ENCODE results near the gene BMP7.
"Not testable (repeated sequence)": the region's sequence is repeated elsewhere in the genome, so short reads cannot be mapped to it uniquely, and the experiment has no call there.

The BMP7 gene

DNA sequence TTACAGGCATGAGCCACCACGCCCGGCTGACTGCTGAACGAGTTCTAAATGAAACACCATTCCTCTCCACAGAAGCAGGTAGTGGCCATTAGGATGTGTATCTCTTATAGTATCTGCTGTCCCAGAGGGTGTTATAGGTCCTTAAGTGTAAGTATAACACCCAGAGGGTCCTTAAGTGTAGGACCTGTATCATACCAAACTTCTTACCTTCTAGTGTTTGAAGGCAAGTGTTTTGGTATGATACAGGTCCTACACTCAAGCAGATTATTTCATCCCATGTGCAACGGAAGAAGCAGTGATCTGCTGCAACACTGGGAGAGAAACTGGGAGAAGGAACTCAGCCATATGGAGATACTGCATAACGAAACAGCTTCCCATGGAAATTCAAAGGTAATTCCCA lies 17.4 kb downstream of the BMP7 start:
- no peak for DNase-seq (ENCODE audit: low read depth)

DNA sequence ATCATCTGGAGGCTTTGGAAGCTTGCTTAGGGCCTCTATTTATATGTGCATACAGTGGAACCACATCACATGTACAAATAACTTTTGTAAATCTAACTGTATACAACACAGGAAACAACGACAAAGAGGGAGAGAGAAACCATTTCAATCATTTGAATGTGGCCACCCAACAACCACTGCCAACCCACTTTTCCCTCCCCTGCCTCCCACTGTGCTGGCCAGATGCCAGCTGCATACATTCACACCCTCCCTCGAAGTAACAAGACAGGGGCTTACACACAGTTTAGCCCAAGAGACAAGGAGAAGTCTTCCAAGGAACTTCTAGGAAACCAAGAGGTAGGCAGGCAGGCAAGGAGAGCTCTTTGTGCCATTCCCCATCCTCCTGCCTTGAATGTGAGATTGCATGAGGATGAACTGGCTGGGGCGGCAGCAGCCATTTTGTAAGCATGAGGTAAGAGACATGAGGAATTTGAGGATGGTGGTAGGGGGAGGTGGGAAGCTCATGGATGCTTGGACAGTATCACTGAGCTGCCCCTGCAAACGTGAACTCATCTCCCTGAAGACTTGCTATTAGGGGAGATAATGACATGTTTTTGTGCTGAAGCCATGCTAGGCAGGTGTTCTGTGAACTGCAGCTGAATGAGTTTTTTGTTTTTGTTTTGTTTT lies 18.2 kb downstream of the BMP7 start:
- no peak for DNase-seq (ENCODE audit: low read depth)

DNA sequence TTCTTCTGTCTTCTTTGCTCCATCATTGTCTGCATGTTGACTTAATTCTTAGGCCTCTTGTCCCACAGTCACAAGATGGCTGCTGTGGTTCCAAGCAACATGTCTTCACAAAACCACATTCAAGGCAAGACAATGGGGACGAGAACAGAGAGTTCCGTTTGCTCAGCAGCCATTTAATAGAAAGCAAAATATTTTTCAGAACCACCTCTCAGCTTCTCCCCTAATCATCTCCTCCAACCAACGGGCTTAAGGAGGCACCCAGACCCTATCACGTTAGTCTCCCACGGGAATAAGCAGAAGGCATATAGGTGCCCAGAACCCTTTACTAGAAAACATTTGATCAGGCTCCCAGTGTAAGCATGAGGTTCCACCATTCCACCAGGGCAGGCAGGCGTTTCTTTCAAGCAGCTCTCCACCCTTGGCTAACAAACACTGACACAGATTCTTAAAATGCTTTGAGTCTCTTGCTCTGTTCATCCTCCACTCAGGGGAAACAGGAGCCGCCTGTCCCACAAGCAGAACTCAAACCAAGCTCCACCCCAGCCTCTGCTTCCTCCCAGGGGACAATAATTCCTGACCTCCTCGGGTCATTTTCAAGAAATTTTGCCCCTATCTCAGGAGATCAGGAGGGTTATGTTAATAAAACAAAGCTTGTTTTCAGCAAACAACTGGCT lies 19.0 kb downstream of the BMP7 start:
- DNase-seq (ENCODE audit: low read depth): no peak

DNA sequence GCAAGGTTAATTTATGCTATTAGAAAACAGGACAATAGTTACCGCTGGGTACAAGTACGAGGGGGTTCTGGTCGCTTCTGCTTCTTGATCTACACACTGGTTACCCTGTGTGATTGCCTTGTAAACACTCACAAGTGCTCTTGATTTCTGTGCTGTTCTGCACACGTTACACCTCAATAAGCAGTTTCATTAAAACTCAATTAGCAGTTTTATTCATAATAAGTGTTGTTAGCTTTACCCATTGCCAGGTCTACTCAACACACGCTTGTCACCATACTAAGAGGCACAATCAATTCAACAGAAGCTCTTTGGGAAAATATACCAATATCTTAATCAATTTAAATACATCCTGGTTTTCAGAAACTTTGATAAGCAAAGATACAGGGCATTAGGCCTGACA lies 20.4 kb downstream of the BMP7 start:
- no peak for DNase-seq (ENCODE audit: low read depth)

DNA sequence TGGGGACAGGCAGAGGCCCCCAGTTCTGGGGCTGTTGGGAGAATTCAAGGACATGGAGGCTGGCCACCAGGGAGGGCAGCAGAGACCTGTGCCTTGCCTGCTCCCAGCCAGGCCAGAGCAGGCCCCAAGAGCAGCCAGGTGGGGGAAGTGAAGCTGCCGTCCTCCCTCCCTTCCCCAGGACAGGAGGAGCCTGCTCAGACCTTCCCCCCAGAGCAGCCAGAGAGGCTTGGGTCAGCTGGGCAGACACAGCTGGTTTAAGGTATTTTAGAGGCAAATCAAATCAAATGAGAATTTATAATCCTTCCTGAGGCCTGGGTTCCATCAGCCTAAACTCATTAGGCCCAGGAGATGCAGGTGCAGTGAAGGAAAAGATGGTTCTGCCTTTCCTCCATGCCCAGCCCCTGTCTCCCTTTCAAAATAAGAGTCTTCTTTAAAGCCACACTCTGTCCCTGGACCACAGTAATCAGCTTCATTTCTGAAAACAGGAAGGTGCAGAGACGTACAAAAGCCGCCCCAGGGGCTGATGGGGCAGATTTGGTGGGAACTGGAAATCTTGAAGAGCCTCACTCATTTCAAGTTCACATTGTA lies 21.7 kb downstream of the BMP7 start:
- no peak for DNase-seq (ENCODE audit: low read depth)

DNA sequence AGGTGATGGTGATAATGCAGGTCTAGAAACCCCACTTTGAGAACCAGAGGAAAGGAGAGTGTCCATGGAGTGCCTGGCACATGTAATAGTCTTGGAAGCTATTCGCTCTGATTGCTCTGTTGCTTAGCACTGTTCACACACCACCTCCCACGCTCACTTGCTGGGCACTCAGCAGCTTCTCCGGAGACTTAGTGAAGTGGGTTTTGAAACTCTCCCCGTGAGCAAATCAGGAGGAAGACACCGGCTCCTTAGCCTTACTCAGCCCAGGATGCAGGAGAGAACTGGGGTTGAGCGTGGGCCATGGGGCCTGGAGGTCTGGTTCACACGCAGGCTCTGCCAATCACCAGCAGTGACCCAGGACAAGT lies 22.2 kb downstream of the BMP7 start:
- no peak for DNase-seq (ENCODE audit: low read depth)

DNA sequence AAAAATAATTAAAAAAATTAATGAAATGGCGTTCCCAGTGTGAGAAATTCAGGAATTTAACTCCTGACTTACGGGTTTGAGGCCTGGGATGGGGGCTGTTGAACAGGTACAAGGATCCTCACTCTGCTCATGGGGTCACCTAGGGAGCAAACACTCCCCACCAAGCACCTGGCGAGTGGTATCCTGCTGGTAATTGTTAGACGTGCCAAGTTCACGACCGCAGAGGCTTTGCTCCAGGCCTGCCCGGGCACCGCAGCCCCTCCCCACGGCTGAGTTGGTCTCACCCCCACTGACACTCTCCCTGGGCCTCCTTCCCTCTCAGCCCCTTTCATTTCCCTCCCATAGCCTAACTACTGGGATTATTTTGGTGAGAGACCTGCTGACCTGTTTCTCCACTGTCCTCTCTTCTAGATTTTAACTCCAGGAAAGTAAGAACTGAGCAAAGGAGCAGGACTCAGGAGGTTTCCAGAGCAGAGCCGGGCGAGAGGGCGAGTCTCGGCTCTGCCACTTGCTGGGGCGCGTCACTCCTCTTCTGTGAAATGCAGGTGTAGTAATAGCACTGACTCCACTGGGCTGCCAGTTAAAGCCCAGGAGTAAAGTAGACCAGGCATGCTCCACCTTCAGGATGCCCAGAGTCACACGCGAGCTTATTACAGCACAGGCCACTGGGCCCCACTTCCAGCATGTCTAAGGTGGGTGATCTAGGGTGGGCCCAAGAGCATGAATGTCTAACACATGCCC lies 22.8 kb downstream of the BMP7 start:
- no peak for DNase-seq (ENCODE audit: low read depth)

DNA sequence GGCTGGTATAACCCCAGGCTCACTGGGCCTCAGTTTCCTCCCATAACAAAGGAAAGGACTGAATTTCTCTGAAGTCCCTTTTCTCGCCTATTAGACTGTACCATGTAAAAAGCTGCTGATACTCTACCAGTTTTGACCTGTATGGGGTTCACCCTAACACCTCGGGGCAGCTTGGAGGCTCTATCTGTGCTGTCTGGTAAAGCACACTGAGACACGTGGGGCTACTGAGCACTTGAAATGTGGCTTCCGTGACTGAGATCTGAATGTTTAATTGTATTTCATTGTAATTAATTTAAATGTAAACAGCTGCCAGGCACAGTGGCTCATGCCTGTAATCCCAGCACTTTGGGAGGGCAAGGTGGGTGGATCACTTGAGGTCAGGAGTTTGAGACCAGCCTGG lies 24.0 kb downstream of the BMP7 start:
- no peak for DNase-seq (ENCODE audit: low read depth)

DNA sequence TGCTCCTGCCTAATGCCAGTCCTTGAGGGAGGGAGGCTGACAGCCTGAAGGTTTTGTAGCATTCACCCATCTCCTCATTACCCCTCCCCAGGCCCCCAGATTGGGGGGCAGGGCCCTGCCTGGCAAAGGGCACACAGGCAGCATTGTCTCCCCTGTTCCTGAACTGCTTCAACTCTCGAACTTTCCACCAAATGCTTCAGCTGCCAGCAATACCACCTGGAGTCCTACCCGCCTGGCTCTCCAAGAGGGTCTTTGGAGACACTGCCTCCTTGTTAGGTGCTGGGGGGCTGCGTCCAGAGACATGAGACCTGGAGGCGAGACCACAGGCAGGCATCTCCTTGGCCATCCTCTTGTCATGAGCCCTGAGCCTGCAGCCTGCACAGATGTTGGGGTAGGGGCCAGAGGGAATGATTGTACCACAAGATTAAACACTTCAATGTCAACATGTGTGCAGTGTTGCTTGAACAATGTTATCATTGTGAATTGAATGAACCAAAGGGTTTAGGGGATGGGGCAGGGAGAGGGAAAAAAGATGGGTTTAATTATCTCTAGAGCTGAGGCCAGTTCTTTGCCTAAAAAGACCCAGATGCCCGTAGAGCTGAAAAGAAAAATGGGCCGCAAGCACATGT lies 25.0 kb downstream of the BMP7 start:
- DNase-seq (ENCODE audit: low read depth): no peak

DNA sequence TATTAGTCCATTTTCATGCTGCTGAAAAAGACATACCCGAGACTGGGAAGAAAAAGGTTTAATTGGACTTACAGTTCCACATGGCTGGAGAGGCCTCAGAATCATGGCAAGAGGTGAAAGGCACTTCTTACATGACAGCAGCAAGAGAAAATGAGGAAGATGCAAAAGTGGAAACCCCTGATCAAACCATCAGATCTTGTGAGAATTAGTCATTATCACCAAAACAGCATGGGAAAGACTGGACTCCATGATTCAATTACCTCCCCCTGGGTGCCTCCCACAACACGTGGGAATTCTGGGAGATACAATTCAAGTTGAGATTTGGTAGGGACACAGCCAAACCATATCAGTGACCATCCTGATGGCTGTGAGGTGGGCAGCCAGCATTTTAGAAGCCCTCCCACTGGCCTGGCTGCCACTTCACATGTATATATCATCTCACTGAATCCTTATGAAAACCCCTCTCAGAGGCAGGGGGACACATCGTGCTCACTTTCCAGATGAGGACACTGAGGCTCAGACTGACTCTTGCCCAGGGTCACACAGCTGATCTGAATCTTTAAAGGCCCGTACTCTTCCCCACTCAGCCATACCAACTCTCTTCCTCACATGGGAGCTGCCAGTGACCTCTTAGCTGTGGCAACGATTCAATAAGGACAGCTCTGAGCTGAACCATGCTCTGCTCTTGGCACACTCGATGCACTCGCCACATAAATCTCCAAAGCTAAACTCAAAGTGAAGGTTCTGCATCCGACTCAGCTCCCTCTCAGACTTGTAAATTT lies 25.7 kb downstream of the BMP7 start:
- no peak for DNase-seq (ENCODE audit: low read depth)

DNA sequence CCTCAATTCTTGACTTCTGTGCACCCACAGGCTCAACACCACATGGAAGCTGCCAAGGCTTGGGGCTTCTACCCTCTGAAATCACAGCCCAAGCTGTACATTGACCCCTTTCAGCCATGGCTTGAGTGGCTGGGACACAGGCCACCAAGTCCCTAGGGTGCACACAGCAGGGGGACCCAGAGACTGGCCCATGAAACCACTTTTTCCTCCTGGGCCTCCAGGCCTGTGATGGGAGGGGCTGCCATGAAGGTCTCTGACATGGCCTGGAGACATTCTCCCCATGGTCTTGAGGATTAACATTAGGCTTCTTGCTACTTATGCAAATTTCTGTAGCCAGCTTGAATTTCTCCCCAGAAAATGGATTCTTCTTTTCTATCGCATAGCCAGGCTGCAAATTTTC lies 26.7 kb downstream of the BMP7 start:
- DNase-seq (ENCODE audit: low read depth): not testable (repeated sequence)

DNA sequence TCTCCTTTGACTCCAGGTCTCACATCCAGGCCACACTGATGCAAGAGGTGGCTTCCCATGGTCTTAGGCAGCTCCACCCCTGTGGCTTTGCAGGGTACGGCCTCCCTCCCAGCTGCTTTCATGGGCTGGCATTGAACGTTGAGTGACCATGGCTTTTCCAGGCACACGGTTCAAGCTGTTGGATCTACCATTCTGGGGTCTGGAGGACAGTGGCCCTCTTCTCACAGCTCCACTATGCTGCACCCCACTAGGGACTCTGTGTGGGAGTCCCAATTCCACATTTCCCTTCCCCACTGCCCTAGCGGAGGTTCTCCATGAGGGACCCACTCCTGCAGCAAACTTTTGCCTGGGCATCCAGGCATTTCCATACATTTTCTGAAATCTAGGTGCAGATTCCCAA lies 27.1 kb downstream of the BMP7 start:
- not testable (repeated sequence) for DNase-seq (ENCODE audit: low read depth)

DNA sequence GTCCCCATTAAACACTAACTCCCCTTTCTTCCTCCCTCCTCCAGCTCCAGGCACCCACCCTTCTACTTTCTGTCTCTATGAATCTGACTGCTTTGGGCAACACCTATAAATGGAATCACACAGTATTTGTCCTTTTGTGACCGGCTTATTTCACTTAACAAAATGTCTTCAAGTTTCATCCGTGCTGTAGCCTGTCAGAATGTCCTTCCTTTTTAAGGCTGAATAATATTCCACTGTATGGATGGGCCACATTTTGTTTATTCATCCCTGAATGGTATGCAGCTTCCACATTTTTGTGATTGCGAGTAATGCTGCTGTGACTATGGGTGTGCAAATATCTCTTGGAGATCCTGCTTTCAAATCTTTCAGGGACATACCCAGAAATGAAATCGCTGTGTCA lies 28.4 kb downstream of the BMP7 start:
- no peak for DNase-seq (ENCODE audit: low read depth)

DNA sequence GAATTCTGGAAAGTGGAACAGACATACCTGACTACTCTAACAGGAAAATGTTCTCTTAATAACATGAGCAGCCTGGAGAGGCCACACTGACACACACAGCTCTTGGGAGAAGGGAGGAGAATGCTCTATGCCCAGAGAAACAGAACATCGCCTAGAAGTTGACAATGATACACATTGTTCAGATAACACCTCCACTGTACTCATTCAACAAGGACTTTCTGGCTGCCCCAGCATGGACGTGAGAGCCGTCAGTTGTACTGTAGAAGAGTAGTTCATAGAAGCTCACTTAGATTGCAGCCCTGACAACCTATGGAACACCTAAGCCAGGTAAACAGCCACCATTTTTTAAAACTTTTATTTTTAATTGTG lies 28.9 kb downstream of the BMP7 start:
- no peak for DNase-seq (ENCODE audit: low read depth)

DNA sequence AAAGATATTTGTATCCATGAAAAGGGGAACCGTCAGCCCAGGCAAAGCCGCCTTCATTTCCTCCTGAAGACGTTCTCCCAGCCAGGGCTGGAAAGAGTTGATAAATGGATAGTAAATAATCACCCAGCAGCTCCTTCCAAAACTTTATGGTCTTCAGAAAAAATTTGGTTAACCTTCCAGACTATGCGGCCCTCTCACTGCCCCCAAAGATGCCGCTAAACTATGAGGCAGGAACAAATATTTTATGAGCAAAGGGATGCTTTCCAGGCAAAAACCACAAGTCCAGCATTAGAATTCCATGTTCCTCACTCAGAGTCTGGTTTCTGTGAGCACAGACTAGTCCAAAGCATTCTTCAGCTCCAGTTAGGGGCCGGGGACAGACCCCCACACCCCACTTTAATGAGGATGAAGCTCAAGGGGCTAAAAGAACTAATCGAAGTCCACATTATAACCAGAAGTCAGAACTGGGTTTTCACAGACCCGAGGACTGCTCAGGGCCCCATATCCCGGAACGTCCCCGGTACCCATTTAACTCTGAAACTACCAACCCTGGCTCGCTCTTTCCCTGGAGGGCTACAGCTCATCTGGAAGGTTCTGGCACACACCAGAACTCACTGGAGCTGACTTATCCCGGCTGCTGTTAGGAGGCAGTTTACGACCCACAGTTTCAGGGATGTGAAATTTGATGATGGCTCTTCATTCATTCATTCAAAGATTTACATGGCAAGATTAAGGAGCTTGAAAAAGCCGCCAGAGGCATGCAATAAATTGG lies 29.4 kb downstream of the BMP7 start:
- no peak for DNase-seq (ENCODE audit: low read depth)

DNA sequence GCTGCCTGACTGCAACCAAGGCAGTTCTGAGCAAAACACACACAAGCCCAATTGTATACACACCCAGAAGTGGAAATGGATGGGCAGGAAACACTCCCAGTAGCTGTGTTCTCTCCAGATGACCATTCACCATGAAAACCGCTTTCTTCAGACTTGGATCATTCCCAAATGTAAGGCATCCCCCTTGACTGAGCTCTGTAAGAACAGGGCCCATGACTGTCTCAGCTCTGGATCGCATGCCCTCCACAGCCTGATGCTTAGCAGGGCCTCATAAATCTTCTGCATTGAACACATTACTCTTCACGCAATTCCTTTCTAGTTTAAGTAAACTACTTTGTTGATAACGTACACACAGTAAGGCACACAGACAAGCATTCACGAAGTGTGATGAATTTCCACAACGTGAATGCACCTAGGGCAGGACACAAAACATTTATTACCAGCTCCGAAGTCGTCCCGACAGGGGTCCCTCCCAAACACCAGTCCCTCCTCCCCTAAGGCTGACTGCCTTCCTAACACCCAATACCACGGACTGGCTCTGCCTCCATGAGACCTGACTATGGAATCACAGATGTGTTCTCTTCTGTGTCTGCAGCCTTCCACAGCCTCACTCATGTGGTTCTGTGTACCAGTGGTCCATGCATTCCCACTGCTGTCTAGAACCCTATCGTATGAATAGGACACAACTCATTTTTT lies 31.7 kb downstream of the BMP7 start:
- no peak for DNase-seq (ENCODE audit: low read depth)

DNA sequence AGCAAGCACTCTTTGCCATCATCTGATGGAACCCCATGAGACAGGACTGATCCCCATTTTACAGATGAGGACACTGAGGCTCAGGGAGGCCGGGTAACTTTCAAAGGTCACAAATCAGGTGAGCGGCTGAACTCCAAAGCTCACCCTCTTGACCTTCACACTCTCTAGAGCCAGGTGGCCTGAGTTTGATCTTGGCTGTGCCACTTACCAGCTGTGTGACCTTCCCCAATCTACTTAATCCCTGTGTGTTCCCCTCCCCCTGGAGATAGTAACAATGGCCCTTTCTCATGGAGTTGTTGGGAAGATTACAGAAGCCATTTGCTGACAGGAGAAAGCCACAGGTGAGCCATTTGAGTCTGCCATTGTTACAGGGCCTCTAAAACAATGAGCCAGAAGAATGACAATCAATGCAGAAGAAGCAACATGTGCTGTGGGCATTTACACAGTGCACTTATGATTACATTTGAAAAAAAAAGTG lies 34.5 kb downstream of the BMP7 start:
- DNase-seq (ENCODE audit: low read depth): no peak

DNA sequence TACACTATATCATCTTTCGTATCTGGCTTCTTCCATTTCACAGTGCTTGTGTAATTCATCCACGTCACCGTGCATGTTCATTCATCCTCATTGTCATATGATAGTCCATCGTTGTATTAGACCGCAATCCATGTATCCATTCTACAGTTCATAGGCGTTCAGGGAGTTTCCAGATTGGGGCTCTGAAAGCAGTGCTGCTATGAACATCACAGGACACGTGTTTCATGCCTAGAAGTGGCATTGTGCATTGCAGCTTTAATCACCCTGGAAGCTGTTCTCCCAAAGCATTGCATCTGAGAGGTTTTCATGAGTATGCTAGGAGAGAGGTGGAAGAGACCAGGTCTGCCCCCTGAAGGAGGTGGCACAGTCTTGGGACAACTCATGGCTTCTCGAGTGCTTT lies 35.3 kb downstream of the BMP7 start:
- DNase-seq (ENCODE audit: low read depth): no peak

DNA sequence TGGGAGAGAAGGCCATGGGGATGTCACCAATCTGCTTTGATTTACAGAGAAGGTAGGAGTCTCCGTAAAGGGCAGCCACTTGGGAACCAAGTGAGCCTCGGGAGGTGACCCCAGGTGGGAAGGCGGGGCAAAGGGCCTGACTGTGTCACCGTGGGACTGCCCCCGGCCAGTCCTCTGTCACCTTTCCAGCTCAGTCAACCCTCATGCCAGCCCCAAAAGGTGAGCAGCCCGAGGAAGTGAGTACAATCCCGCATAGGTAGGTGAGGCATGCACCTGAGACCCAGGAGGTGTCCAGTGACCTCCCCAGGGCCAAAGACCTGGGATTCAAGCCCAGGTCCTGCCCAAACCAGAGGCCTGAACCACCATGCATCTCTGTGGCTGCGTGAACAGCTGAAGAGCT lies 36.2 kb downstream of the BMP7 start:
- no peak for DNase-seq (ENCODE audit: low read depth)

DNA sequence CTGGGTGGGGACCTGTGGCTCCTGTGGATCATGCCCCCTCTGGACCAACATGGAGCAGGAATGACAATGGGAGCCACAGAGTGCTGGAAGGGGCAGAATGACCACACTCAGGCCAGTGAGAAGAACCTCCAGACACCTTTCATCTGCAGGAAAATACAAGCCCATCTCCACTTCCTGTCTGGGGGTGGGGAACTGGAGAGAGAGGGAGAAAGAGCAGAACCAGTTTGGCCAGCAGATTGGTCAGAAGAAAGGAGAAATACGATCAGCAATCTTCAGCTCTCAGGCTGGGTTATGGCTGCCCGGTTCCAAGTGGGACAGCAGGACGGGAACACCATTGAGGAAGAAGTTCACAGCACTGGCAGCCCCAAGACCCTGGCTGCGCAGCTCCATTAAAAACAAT lies 37.0 kb downstream of the BMP7 start:
- DNase-seq (ENCODE audit: low read depth): no peak

Data from fibroblast of gingiva (primary cell).